GM21381 (cell line): Measurements from ENCODE around the gene TUBB4B.
A peak's percentile ranks its signal among the peaks of the same experiment; 100 is the strongest.

Experiments
- ATAC-seq: cut with Tn5 transposase; IDR thresholded peaks from one replicate; pipeline ENCODE4 v1.9.1; 2021; ENCODE audit warnings: mild to moderate bottlenecking, moderate library complexity; ENCODE audit not compliant: unreplicated experiment

TUBB4B gene

GRCh38 chr9:137212520-137212919 is 28.6 kb upstream of the TUBB4B start:
- ATAC-seq = no peak

- ATAC-seq = no peak
These were observed 27.7 kb upstream of the TUBB4B start for GRCh38 chr9:137213160-137214060.

GRCh38 chr9:137214620-137215019 is 26.5 kb upstream of the TUBB4B start:
- ATAC-seq = no peak

- no peak for ATAC-seq
These were observed 25.7 kb upstream of the TUBB4B start for GRCh38 chr9:137215196-137215986.

- no peak for ATAC-seq
These were observed 24.7 kb upstream of the TUBB4B start for GRCh38 chr9:137216188-137216965.

- no peak for ATAC-seq
These were observed 23.5 kb upstream of the TUBB4B start for GRCh38 chr9:137217276-137218211.

- no peak for ATAC-seq
These were observed 22.8 kb upstream of the TUBB4B start for GRCh38 chr9:137218212-137218753.

- no peak for ATAC-seq
These were observed 22.3 kb upstream of the TUBB4B start for GRCh38 chr9:137218754-137219271.

GRCh38 chr9:137219757-137220316 is 21.2 kb upstream of the TUBB4B start:
- no peak for ATAC-seq

GRCh38 chr9:137220317-137221094 is 20.6 kb upstream of the TUBB4B start:
- no peak for ATAC-seq

GRCh38 chr9:137221095-137221505 is 20.0 kb upstream of the TUBB4B start:
- ATAC-seq = no peak

GRCh38 chr9:137221506-137222111 is 19.5 kb upstream of the TUBB4B start:
- no peak for ATAC-seq

- no peak for ATAC-seq
These were observed 18.7 kb upstream of the TUBB4B start, which contains the start of gene RNF208 for GRCh38 chr9:137222190-137223077. Gene RNF208 (minus strand): TSS chr9:137222240. CDS start chr9:137221212, 1,028 bp downstream.

GRCh38 chr9:137223078-137223970 is 17.8 kb upstream of the TUBB4B start:
- peak; percentile 66 for ATAC-seq

- no peak for ATAC-seq
These were observed 16.0 kb upstream of the TUBB4B start, which contains the start of gene CYSRT1 for GRCh38 chr9:137224830-137225694. Gene CYSRT1 (plus strand): TSS chr9:137225174. CDS start chr9:137225622, 448 bp downstream.
